PFSK-1 (cell line): ENCODE data around the gene PRR7.

Experiments used
- FOXP2 ChIP-seq: optimal IDR thresholded peaks from 2 replicates; pipeline ENCODE3; 2011; ENCODE audit warnings: borderline replicate concordance, control low read depth, inconsistent platforms; ENCODE audit not compliant: insufficient read depth; ENCODE audit errors: extremely low read length, extremely low read depth
- POLR2AphosphoS5 ChIP-seq: IDR thresholded peaks from 2 replicates; pipeline ENCODE4 v1.6.1; 2012; ENCODE audit warnings: low read depth, mild to moderate bottlenecking, control low read depth, low read length, moderate library complexity
- SIN3A ChIP-seq: IDR thresholded peaks from 2 replicates; pipeline ENCODE4 v1.6.1; 2012; ENCODE audit warnings: mild to moderate bottlenecking, low read length, moderate library complexity, borderline replicate concordance; ENCODE audit not compliant: insufficient read depth
- TAF1 ChIP-seq: IDR thresholded peaks from 2 replicates; pipeline ENCODE4 v1.6.1; 2012; ENCODE audit warnings: low read length, control low read depth, borderline replicate concordance; ENCODE audit not compliant: insufficient read depth
- TF ChIP-seq, protein P1 (sequence below), 2 experiments: IDR thresholded peaks; 2 replicates each; pipeline versions ENCODE4 v1.6.1 to v1.8.0; 2011 to 2012; ENCODE audit warnings: low read depth in 2 of 2, low read length in 2 of 2, control low read depth in 1 of 2, inconsistent platforms in 1 of 2, mild to moderate bottlenecking in 1 of 2, moderate library complexity in 1 of 2; ENCODE audit not compliant: insufficient read depth in 1 of 2

PRR7 gene

DNA sequence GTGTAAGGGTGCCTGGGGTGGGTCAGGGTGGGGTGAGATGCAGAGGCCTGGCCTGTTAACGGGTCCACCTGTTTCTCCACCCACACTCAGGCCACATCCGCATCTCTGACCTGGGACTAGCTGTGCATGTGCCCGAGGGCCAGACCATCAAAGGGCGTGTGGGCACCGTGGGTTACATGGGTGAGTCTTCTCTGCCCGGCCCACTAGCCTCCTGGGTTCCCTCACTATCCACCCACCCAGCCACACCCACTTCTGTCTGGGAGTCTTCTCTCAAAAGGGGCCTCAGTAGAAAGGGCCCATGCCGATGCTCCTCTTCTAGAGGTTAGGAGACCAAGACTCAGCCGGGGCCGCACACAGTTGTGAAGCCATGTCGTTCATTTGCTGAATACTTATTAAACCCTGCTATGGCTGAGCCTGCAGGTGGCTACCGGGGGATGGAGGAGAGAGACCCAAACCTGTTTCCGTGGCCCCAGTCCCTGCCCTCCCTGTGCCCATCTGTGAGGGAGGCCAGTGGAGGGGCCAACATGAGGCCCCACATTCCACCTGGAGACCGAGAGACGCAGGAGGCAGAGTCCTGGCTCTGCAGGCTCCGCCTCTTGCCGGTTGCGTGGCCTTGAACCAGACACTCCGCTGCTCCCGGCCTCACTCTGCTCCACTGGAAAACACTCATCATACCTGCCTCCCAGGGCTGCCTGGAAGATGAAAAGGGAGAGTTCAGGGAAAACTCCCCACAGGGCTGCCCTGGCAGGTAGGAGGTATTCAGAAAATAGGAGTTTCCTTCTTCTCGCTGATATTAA is 11.5 kb upstream of the PRR7 start:
- TF ChIP-seq, protein P1, sequence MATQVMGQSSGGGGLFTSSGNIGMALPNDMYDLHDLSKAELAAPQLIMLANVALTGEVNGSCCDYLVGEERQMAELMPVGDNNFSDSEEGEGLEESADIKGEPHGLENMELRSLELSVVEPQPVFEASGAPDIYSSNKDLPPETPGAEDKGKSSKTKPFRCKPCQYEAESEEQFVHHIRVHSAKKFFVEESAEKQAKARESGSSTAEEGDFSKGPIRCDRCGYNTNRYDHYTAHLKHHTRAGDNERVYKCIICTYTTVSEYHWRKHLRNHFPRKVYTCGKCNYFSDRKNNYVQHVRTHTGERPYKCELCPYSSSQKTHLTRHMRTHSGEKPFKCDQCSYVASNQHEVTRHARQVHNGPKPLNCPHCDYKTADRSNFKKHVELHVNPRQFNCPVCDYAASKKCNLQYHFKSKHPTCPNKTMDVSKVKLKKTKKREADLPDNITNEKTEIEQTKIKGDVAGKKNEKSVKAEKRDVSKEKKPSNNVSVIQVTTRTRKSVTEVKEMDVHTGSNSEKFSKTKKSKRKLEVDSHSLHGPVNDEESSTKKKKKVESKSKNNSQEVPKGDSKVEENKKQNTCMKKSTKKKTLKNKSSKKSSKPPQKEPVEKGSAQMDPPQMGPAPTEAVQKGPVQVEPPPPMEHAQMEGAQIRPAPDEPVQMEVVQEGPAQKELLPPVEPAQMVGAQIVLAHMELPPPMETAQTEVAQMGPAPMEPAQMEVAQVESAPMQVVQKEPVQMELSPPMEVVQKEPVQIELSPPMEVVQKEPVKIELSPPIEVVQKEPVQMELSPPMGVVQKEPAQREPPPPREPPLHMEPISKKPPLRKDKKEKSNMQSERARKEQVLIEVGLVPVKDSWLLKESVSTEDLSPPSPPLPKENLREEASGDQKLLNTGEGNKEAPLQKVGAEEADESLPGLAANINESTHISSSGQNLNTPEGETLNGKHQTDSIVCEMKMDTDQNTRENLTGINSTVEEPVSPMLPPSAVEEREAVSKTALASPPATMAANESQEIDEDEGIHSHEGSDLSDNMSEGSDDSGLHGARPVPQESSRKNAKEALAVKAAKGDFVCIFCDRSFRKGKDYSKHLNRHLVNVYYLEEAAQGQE (IDR thresholded peaks at IDR 0.05; ENCODE audit: insufficient read depth in 1 of 2, low read depth in 2 of 2, low read length in 2 of 2) = no peak

DNA sequence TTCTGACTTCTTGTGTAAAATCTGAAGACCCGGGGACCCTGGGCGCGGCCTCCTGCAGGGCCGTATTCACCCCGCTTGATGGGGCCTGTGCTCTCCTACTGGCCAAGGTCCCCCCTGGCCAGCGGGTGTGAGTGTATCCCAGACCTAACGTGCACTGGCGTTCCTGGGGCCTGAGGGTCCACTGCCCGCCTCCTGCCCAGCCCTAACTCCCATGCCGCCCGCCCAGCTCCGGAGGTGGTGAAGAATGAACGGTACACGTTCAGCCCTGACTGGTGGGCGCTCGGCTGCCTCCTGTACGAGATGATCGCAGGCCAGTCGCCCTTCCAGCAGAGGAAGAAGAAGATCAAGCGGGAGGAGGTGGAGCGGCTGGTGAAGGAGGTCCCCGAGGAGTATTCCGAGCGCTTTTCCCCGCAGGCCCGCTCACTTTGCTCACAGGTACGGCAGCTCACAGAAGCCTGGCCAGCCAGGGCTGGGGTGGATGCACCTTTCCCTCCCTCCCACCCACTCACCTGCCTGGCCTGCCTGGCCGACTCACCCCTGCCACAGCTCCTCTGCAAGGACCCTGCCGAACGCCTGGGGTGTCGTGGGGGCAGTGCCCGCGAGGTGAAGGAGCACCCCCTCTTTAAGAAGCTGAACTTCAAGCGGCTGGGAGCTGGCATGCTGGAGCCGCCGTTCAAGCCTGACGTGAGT is 10.6 kb upstream of the PRR7 start:
- TF ChIP-seq, protein P1 (IDR thresholded peaks at IDR 0.05; ENCODE audit: insufficient read depth in 1 of 2, low read depth in 2 of 2, low read length in 2 of 2) = no peak
- no peak for TF ChIP-seq FOXP2
- TF ChIP-seq SIN3A = no peak
- no peak for TF ChIP-seq POLR2AphosphoS5
- no peak for TF ChIP-seq TAF1

DNA sequence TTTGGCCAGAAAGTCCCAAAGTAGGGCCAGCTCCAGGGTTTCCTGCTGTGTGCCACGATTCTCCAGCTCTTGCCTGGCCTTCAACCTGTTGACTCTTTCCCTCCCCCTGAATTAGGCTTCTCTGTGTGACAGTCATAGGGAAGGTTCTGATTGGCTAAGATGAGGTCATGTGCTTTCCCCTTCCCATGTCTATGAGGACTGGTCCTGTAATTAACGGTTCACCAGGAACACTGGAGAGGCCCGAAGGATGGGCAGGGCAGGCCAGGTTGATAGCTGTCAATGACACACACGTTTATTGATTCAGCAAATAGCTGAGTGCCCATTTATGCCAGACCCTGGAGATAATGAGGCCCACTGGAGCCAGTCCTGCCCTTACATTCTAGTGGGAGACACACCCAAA is 9.0 kb upstream of the PRR7 start:
- TF ChIP-seq, protein P1 (IDR thresholded peaks at IDR 0.05; ENCODE audit: insufficient read depth in 1 of 2, low read depth in 2 of 2, low read length in 2 of 2) = no peak
- no peak for TF ChIP-seq POLR2AphosphoS5
- TF ChIP-seq FOXP2 = no peak
- no peak for TF ChIP-seq TAF1
- TF ChIP-seq SIN3A = no peak

DNA sequence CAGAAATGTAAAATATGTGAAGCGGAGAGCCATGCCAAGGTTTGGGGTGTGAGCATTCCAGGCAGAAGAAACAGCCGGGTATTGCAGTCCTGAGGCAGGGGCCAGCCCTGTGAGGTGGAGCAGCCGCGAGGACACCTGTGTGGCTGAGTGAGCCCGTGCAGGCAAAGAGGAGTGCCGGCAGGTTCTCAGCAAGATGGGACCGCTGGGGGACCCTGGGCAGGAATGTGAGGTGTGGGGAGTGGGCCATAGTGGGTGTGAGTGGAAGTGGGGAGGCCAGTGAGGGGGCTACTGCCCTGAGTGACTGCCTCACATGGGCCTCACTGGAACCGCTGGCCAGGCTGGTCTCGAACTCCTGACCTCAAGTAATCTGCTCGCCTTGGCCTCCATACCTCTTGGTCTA is 8.1 kb upstream of the PRR7 start:
- TF ChIP-seq TAF1 = no peak
- no peak for TF ChIP-seq SIN3A
- TF ChIP-seq, protein P1 (IDR thresholded peaks at IDR 0.05; ENCODE audit: insufficient read depth in 1 of 2, low read depth in 2 of 2, low read length in 2 of 2) = no peak
- TF ChIP-seq FOXP2 = no peak
- no peak for TF ChIP-seq POLR2AphosphoS5
